ENCODE results near the gene CTNNA3. TPM values are rescaled to one million over a fixed set of nuclear protein-coding genes. Genes with fewer than 3 reads are reported as not detected.

CTNNA3 gene
- total and polyA plus RNA-seq, 4 donors = 0.16 to 2.4 (median 1.4) TPM

DNA sequence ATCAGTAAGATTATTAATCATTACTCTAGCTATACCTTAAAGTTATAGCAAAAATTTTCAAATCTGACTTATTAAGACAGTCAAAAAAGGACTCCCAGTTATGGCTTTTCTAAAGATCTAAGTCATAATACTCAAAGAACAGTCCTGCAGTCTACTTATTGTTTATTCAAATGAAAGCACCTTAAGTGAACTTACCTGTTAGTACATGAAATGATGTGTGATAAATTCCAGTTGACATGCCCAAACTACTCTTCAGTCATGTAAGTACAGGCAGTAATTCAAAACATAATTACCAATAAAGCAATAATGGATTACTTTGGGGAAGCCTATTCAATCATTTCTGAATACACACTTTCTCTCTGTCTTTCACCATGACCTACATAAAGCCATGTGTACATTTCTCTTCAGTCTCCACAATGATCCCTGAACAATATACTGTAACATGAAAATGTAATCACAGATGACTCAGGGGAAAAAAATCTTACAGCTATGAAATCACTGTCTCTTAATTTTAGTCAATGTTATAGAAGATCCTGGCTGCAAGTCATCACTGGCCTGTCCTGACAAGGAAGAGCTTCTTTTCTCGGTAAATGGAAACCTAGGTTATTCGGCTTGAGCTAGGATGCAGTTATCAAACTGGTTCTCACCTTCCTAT, 1190.9 kb downstream of the CTNNA3 start:
- H3K27me3 ChIP-seq (ENCODE audit: control insufficient read depth in 4 of 4, insufficient read depth in 4 of 4, low read length in 3 of 4) = no peaks in the 10 kb centered on the region
- no peaks in the 10 kb centered on the region for H3K36me3 ChIP-seq (ENCODE audit: control insufficient read depth in 4 of 4, insufficient read depth in 3 of 4, low read depth in 1 of 4, low read length in 3 of 4)
- WGBS = 98% methylated on average over 2 of the region's 2 CpGs
- H3K27ac ChIP-seq (ENCODE audit: low read depth in 1 of 2, low read length in 2 of 2) = no peak overlapping the region
- H3K4me1 ChIP-seq (ENCODE audit: control insufficient read depth in 4 of 4, insufficient read depth in 4 of 4, low read length in 3 of 4) = peaks cover 0 to 6% (median 0%) of the 10 kb centered on the region in 4 donors
- TF ChIP-seq, protein P1, sequence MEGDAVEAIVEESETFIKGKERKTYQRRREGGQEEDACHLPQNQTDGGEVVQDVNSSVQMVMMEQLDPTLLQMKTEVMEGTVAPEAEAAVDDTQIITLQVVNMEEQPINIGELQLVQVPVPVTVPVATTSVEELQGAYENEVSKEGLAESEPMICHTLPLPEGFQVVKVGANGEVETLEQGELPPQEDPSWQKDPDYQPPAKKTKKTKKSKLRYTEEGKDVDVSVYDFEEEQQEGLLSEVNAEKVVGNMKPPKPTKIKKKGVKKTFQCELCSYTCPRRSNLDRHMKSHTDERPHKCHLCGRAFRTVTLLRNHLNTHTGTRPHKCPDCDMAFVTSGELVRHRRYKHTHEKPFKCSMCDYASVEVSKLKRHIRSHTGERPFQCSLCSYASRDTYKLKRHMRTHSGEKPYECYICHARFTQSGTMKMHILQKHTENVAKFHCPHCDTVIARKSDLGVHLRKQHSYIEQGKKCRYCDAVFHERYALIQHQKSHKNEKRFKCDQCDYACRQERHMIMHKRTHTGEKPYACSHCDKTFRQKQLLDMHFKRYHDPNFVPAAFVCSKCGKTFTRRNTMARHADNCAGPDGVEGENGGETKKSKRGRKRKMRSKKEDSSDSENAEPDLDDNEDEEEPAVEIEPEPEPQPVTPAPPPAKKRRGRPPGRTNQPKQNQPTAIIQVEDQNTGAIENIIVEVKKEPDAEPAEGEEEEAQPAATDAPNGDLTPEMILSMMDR (IDR thresholded peaks at IDR 0.05; ENCODE audit: low read depth, low read length, missing input control) = no peak
- TF ChIP-seq, protein P2, sequence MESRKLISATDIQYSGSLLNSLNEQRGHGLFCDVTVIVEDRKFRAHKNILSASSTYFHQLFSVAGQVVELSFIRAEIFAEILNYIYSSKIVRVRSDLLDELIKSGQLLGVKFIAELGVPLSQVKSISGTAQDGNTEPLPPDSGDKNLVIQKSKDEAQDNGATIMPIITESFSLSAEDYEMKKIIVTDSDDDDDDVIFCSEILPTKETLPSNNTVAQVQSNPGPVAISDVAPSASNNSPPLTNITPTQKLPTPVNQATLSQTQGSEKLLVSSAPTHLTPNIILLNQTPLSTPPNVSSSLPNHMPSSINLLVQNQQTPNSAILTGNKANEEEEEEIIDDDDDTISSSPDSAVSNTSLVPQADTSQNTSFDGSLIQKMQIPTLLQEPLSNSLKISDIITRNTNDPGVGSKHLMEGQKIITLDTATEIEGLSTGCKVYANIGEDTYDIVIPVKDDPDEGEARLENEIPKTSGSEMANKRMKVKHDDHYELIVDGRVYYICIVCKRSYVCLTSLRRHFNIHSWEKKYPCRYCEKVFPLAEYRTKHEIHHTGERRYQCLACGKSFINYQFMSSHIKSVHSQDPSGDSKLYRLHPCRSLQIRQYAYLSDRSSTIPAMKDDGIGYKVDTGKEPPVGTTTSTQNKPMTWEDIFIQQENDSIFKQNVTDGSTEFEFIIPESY (IDR thresholded peaks at IDR 0.05) = no peak
- TF ChIP-seq TAF1 (conservative IDR thresholded peaks at IDR 0.05) = no peak
- TF ChIP-seq GABPA (IDR thresholded peaks at IDR 0.05 in 1 of 2, conservative IDR thresholded peaks at IDR 0.05 in 1 of 2) = no peak
- no peak for TF ChIP-seq FOXA2 (IDR thresholded peaks at IDR 0.05)
- TF ChIP-seq JUND (IDR thresholded peaks at IDR 0.05) = no peak
- H3K9ac ChIP-seq (ENCODE audit: low read depth in 1 of 2, low read length in 2 of 2) = no peak overlapping the region
- DNase-seq (ENCODE audit: low spot score) = no peak
- no peak overlapping the region for H3K4me3 ChIP-seq (ENCODE audit: low read depth in 1 of 3, low read length in 3 of 3)
- no peaks in the 10 kb centered on the region for H3K9me3 ChIP-seq (ENCODE audit: control insufficient read depth in 4 of 4, low read length in 3 of 4)

DNA sequence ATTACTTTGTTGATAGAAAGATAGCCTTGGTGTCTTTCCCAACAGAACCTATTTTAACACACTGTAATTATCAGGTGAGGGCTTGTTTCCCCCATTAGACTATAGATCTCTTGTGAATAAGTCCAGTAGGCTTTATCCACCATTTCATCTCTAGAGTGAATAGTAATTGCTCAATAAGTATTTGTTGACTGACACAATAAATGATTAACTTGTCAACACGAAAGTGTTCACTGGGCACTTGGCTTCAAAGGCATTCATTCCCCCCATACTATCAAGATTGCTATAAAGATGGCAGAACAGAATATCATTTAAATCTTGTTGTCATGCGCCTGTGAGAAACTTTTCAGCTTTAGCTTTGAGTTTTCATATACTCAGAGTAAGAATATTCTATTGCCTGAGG, 1194.6 kb downstream of the CTNNA3 start:
- Histone ChIP-seq H3K36me3 (ENCODE audit: control insufficient read depth in 4 of 4, insufficient read depth in 3 of 4, low read depth in 1 of 4, low read length in 3 of 4) (no peaks in the 10 kb centered on the region), H3K27me3 (ENCODE audit: control insufficient read depth in 4 of 4, insufficient read depth in 4 of 4, low read length in 3 of 4) (no peaks in the 10 kb centered on the region), H3K9me3 (ENCODE audit: control insufficient read depth in 4 of 4, low read length in 3 of 4) (no peaks in the 10 kb centered on the region), H3K9ac (ENCODE audit: low read depth in 1 of 2, low read length in 2 of 2) (no peak overlapping the region), H3K4me1 (ENCODE audit: control insufficient read depth in 4 of 4, insufficient read depth in 4 of 4, low read length in 3 of 4) (peaks cover 0 to 6% (median 0%) of the 10 kb centered on the region in 4 donors), H3K27ac (ENCODE audit: low read depth in 1 of 2, low read length in 2 of 2) (no peak overlapping the region), H3K4me3 (ENCODE audit: low read depth in 1 of 3, low read length in 3 of 3) (no peak overlapping the region)
- TF ChIP-seq GABPA (IDR thresholded peaks at IDR 0.05 in 1 of 2, conservative IDR thresholded peaks at IDR 0.05 in 1 of 2) (no peak), EGR1 (IDR thresholded peaks at IDR 0.05; ENCODE audit: low read depth in 2 of 2) (no peak), HNF4A (conservative IDR thresholded peaks at IDR 0.05) (peak in 1 of 2 donors; percentile 13), RAD21 (IDR thresholded peaks at IDR 0.05) (peak in 1 of 2 donors; percentile 7), FOXA2 (IDR thresholded peaks at IDR 0.05) (peak; percentile 29), YY1 (IDR thresholded peaks at IDR 0.05) (peak; percentile 34)
- no peak for DNase-seq (ENCODE audit: low spot score)
- 63% methylated on average over 2 of the region's 2 CpGs for WGBS

DNA sequence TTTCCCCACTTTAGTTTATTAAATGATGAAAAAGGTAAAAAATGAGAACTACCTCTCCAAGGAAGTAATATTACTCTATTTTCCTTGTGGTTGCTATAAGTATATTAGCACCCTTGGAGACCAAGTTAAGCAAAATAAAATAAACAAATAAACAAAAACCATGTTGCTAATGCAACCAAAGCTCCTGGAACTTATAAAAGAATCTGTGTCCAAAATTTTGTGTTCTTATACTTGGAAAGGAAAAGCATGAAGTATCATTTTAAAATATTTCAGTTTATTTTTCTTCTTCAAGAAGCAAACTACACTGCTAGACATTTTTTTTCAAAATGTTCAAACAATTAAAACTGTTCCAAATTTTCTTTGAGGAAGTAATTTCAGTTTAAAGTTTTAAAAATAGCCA, 1212.0 kb downstream of the CTNNA3 start:
- H3K27ac ChIP-seq (ENCODE audit: low read depth in 1 of 2, low read length in 2 of 2) = no peak overlapping the region
- peaks cover 0 to 6% (median 0%) of the 10 kb centered on the region in 4 donors for H3K9me3 ChIP-seq (ENCODE audit: control insufficient read depth in 4 of 4, low read length in 3 of 4)
- H3K4me1 ChIP-seq (ENCODE audit: control insufficient read depth in 4 of 4, insufficient read depth in 4 of 4, low read length in 3 of 4) = no peaks in the 10 kb centered on the region
- no peaks in the 10 kb centered on the region for H3K36me3 ChIP-seq (ENCODE audit: control insufficient read depth in 4 of 4, insufficient read depth in 3 of 4, low read depth in 1 of 4, low read length in 3 of 4)
- no peak overlapping the region for H3K4me3 ChIP-seq (ENCODE audit: low read depth in 1 of 3, low read length in 3 of 3)
- H3K27me3 ChIP-seq (ENCODE audit: control insufficient read depth in 4 of 4, insufficient read depth in 4 of 4, low read length in 3 of 4) = no peaks in the 10 kb centered on the region
- TF ChIP-seq YY1 (IDR thresholded peaks at IDR 0.05) (no peak), HNF4A (conservative IDR thresholded peaks at IDR 0.05) (no peak), EGR1 (IDR thresholded peaks at IDR 0.05; ENCODE audit: low read depth in 2 of 2) (no peak), FOXA2 (IDR thresholded peaks at IDR 0.05) (no peak)
- DNase-seq (ENCODE audit: low spot score) = no peak
- H3K9ac ChIP-seq (ENCODE audit: low read depth in 1 of 2, low read length in 2 of 2) = no peak overlapping the region
